Heart left ventricle (tissue), 16 donors: ENCODE measurements around the gene CLDN18. TPM values are rescaled to one million over a fixed set of nuclear protein-coding genes. Genes with fewer than 3 reads are reported as not detected.
A peak's percentile ranks its signal among the peaks of the same experiment; 100 is the strongest.

Experiments used
- ATAC-seq, 4 donors: fragments of 200-7000 bp; cut with Tn5 transposase; one replicate each; pipeline ENCODE4 v1.9.1; 2020 to 2022; ENCODE audit warnings: moderate library complexity in 4 of 4, mild to moderate bottlenecking in 3 of 4, moderate number of reproducible peaks in 1 of 4
- DNase-seq, 5 donors: peaks; one replicate each; pipeline ENCODE4 v3.0.0-alpha.2; 2020
- H3K27ac ChIP-seq, 12 donors: fragments of 200-600 bp; sonication (generic) in 4 of 12; one replicate each; pipeline versions ENCODE4 v1.5.0 to v1.8.0; 2016 to 2022; ENCODE audit warnings: mild to moderate bottlenecking in 2 of 12
- H3K27me3 ChIP-seq, 9 donors: fragments of 200-600 bp; sonication (generic) in 2 of 9; one replicate each; pipeline versions ENCODE4 v1.5.1 to v1.8.0; 2016 to 2022; ENCODE audit warnings: mild to moderate bottlenecking in 3 of 9
- H3K36me3 ChIP-seq, 9 donors: fragments of 200-600 bp; sonication (generic) in 2 of 9; one replicate each; pipeline versions ENCODE4 v1.5.0 to v1.8.0; 2018 to 2022; ENCODE audit warnings: mild to moderate bottlenecking in 2 of 9
- H3K4me1 ChIP-seq, 12 donors: fragments of 200-600 bp; sonication (generic) in 4 of 12; one replicate each; pipeline versions ENCODE4 v1.5.0 to v1.8.0; 2016 to 2022; ENCODE audit warnings: mild to moderate bottlenecking in 3 of 12
- H3K4me3 ChIP-seq, 12 donors: fragments of 200-600 bp; sonication (generic) in 4 of 12; one replicate each; pipeline versions ENCODE4 v1.5.0 to v1.8.0; 2017 to 2022; ENCODE audit warnings: mild to moderate bottlenecking in 9 of 12, moderate library complexity in 4 of 12
- H3K9me3 ChIP-seq, 12 donors: fragments of 200-600 bp; sonication (generic) in 4 of 12; one replicate each; pipeline versions ENCODE4 v1.5.0 to v1.8.0; 2016 to 2022; ENCODE audit warnings: mild to moderate bottlenecking in 1 of 12
- POLR2A ChIP-seq, 2 donors: fragments of 450-650 bp; IDR thresholded peaks; one replicate each; pipeline ENCODE4 v1.6.1; 2017; ENCODE audit warnings: antibody characterized with exemption in 2 of 2, mild to moderate bottlenecking in 2 of 2, moderate library complexity in 2 of 2
- WGBS, 4 donors: extraction: QIAGEN DNeasy Blood & Tissue Kit in 2 of 4; methylation state at CpG; one replicate each; pipeline versions ENCODE4 v1.1.5 to v1.1.7; 2013 to 2018; 5-methylcytosine and 5-hydroxymethylcytosine counted together
- intact Hi-C, 10 donors: fragments of 100-400 bp; cut with DNase I; formaldehyde crosslinking; loops; one replicate each; pipeline versions ENCODE4 v1.11.1 to v1.14.2; 2022
- polyA plus RNA-seq, 2 donors: library from polyadenylated mRNA; stranded (reverse); fragments of 200-250 nt; gene quantifications; one replicate each; pipeline ENCODE4 v1.2.3, GENCODE V29; 2013
- total RNA-seq, 9 donors: library from RNA; depleted of rRNA in 2 of 9; stranded (reverse); fragments of >200 nt in 2 of 9; fragmentation: NEBNext Ultra II Directional in 3 of 9; extraction: Animal tissue kit (Norgen Biotek cat#: 25700) in 3 of 9; gene quantifications; one replicate each; pipeline versions ENCODE4 v1.1.0 to v1.2.4, GENCODE V29; 2016 to 2023
- TF ChIP-seq, protein P1 (sequence below), 12 donors: fragments of 200-600 bp; sonication (generic) in 4 of 12; IDR thresholded peaks; one replicate each; pipeline versions ENCODE4 v1.5.0 to v1.8.0; 2018 to 2022; ENCODE audit warnings: antibody characterized with exemption in 12 of 12, mild to moderate bottlenecking in 5 of 12
- donor health status: ischemic (EF 13 %, LVEDD 7.1; RV severe dilation, severe dysfunction).
- donor health status: healthy with polysubstance abuse.
- donor health status: DM: no; HTN: yes; CAD: no.
- donor health status: DM: no; HTN: no; CAD: no.
- donor health status: ischemic (EF 25% LVEDD 6.9; RV normal size, moderate dysfunction).
- donor health status: ischemic (EF 25% LVEDD 5.7; RV mildly dilated, moderate dysfunction).
- donor health status: healthy.
- donor health status: DM: yes; HTN: yes; CAD: no.
- donor health status: ischemic (EF 35%, LVEDD 5.7; RV mildly dilated, moderate dysfunction).
- donor health status: nonischemic (EF 11% LVEDD 7.7; RV severe dilation, severe dysfunction).
- donor health status: DM: yes; HTN: yes; CAD: no.
- donor health status: PGD.
- donor health status: ischemic (EF 29% LVEDD 5.4; RV normal size, mild dysfunction).
- donor health status: nonischemic (EF 23%, LVEDD 6.1; RV moderate dilation, normal function).

The CLDN18 gene
- total and polyA plus RNA-seq, 11 donors: 0.01 TPM; not detected in 10

DNA sequence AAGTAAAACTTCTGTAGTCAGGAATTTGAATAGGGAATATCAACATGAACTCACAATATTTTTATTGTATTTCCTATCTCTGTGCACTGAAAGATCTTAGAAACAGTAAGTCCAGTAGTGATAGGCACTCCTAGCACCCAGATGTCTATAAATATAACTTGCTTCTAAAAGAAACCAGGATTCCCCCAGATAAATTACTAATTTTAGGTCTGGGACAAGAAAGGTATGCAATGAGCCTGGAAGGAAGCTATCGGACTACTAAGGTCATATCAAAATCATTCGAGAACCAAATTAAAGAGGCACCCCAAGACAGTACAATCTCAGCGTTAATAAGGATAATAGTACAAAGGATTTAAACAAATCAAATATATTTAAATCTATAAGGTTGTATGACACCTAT is 47.4 kb downstream of the CLDN18 start:
- H3K27ac ChIP-seq: peak overlapping the region in 6 of 12 donors; percentile 7 to 71 (median 49)
- intact Hi-C loops: loop anchor here in 1 of 10 donors (10.0 kb wide), 1 partner anchor 953 kb away; no protein-coding TSS in a partner anchor
- 58 to 68% (median 61%) methylated on average over 3 of the region's 3 CpGs for WGBS, 4 donors
- peak; percentile 37 to 63 (median 45) for ATAC-seq
- no peak for DNase-seq
- peaks cover 0 to 26% (median 4%) of the 10 kb centered on the region in 12 donors for H3K4me1 ChIP-seq
- no peaks in the 10 kb centered on the region for H3K9me3 ChIP-seq
- no peaks in the 10 kb centered on the region for H3K27me3 ChIP-seq
- H3K4me3 ChIP-seq: no peak overlapping the region
- H3K36me3 ChIP-seq: peaks cover 0 to 36% (median 3%) of the 10 kb centered on the region in 9 donors
- TF ChIP-seq POLR2A (IDR thresholded peaks at IDR 0.05): no peak
- TF ChIP-seq, protein P1, sequence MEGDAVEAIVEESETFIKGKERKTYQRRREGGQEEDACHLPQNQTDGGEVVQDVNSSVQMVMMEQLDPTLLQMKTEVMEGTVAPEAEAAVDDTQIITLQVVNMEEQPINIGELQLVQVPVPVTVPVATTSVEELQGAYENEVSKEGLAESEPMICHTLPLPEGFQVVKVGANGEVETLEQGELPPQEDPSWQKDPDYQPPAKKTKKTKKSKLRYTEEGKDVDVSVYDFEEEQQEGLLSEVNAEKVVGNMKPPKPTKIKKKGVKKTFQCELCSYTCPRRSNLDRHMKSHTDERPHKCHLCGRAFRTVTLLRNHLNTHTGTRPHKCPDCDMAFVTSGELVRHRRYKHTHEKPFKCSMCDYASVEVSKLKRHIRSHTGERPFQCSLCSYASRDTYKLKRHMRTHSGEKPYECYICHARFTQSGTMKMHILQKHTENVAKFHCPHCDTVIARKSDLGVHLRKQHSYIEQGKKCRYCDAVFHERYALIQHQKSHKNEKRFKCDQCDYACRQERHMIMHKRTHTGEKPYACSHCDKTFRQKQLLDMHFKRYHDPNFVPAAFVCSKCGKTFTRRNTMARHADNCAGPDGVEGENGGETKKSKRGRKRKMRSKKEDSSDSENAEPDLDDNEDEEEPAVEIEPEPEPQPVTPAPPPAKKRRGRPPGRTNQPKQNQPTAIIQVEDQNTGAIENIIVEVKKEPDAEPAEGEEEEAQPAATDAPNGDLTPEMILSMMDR (IDR thresholded peaks at IDR 0.05): no peak

DNA sequence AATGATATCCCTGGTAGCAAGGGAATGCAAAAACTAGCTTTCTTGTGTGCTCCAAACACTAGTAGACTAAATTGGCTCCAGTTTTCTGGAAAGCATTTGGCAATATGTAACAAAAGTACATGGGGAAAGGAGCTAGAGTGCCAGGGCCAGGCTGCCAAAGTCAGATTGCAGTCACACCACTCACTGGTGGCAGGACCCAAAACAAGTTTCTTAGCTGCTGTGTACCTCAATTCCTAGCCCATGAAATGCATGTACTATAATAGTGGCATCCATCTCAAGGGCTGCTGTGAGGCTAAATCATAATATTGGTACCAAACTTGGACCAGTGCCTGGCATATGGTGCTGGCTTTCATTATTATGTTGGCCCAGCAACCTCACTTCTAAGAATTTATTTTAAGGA is 49.3 kb downstream of the CLDN18 start:
- DNase-seq: peak in 1 of 5 donors; percentile 44
- intact Hi-C loops: loop anchor here in 1 of 10 donors (10.0 kb wide), 1 partner anchor 954 kb away; no protein-coding TSS in a partner anchor
- Histone ChIP-seq H3K4me3 (no peak overlapping the region), H3K27ac (peak overlapping the region in 7 of 12 donors; percentile 3 to 68 (median 27)), H3K36me3 (peaks cover 0 to 44% (median 16%) of the 10 kb centered on the region in 9 donors), H3K27me3 (no peaks in the 10 kb centered on the region), H3K9me3 (no peaks in the 10 kb centered on the region), H3K4me1 (peaks cover 0 to 26% (median 4%) of the 10 kb centered on the region in 12 donors)
- TF ChIP-seq POLR2A (IDR thresholded peaks at IDR 0.05): no peak
- TF ChIP-seq, protein P1 (IDR thresholded peaks at IDR 0.05): no peak
- ATAC-seq: peak; percentile 65 to 77 (median 72)

DNA sequence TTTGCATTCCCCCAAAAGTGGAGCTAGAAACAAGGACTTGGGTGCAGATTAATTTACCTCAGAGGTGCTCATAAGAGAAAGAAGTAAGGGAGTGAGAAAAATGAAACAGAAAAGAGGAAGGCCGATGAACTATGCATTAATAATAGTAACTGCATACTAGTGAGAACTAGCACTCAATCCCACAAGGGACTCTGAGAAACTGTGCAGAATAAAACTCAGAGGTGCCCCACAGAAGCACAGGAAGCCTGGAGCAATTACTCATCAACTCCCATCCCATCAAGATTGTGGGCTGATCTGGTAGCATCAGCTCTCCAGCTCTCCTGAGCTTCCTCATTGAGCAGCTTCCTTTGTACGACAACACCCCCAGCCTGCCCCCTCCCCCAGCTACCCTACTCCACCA is 50.8 kb downstream of the CLDN18 start:
- TF ChIP-seq, protein P1 (IDR thresholded peaks at IDR 0.05): no peak
- TF ChIP-seq POLR2A (IDR thresholded peaks at IDR 0.05): no peak
- 39 to 81% (median 73%) methylated on average over 1 to 2 of the region's 2 CpGs for WGBS, 4 donors

DNA sequence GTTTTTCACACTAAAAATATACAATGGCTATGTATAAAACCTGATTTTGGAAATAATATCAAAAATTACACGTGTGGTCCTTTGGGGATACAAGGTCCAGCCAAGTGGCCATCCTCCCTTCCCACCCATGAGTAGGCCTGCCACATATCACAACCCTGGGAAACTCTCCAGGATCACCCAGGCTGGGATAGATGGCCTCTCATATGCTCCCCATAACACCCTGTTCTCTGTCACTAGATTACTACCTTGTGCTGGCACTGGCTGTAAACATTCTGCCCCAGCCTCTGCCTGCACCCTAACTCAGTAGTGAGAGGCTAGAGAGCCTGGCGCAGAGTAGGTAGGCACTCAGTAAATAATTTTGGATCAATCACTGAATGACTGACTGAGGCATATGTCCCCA is 52.1 kb downstream of the CLDN18 start:
- Histone ChIP-seq H3K4me1 (peaks cover 0 to 26% (median 4%) of the 10 kb centered on the region in 12 donors), H3K9me3 (no peaks in the 10 kb centered on the region), H3K27me3 (no peaks in the 10 kb centered on the region), H3K36me3 (peaks cover 0 to 72% (median 44%) of the 10 kb centered on the region in 9 donors), H3K4me3 (no peak overlapping the region), H3K27ac (no peak overlapping the region)
- ATAC-seq (peak in 3 of 4 donors; percentile 12 to 42 (median 34)), DNase-seq (no peak)
- 71 to 83% (median 77%) methylated on average over 2 of the region's 2 CpGs for WGBS, 4 donors
- TF ChIP-seq, protein P1 (IDR thresholded peaks at IDR 0.05): no peak
- TF ChIP-seq POLR2A (IDR thresholded peaks at IDR 0.05): no peak
- intact Hi-C loops: loop anchor here in 1 of 10 donors (10.0 kb wide), 1 partner anchor 363 kb away; no protein-coding TSS in a partner anchor

More for the DNA sequence above, 50.8 kb downstream of the CLDN18 start:
- no peak overlapping the region for H3K27ac ChIP-seq
- H3K9me3 ChIP-seq: no peaks in the 10 kb centered on the region
- peaks cover 0 to 26% (median 4%) of the 10 kb centered on the region in 12 donors for H3K4me1 ChIP-seq
- no peak overlapping the region for H3K4me3 ChIP-seq
- intact Hi-C loops: loop anchor here in 1 of 10 donors (10.0 kb wide), 1 partner anchor 364 kb away; no protein-coding TSS in a partner anchor
- DNase-seq: no peak
- no peaks in the 10 kb centered on the region for H3K27me3 ChIP-seq
- peaks cover 0 to 59% (median 31%) of the 10 kb centered on the region in 9 donors for H3K36me3 ChIP-seq
- no peak for ATAC-seq
